GM12891 (cell line): ENCODE results near the gene CBLL2.

Experiments
- DNase-seq: peaks from one replicate; pipeline ENCODE4 v3.0.0; 2011; ENCODE audit warnings: low spot score; ENCODE audit not compliant: insufficient read length
- FAIRE-seq: peaks from 2 replicates; lab custom pipeline; 2011; peaks lifted over from hg19 to GRCh38; lab: Jason Lieb, UNC
- PAX5 ChIP-seq: IDR thresholded peaks from 2 replicates; pipeline ENCODE4 v1.6.1; 2011; ENCODE audit warnings: low read length, moderate library complexity, mild to moderate bottlenecking; ENCODE audit not compliant: insufficient read depth, severe bottlenecking
- POLR2A ChIP-seq: IDR thresholded peaks from 2 replicates; pipeline ENCODE4 v1.6.1; 2011; ENCODE audit warnings: low read depth, low read length, control low read depth
- POLR2AphosphoS5 ChIP-seq: IDR thresholded peaks from 2 replicates; pipeline ENCODE4 v1.6.1; 2011; ENCODE audit warnings: low read depth, low read length, control low read depth
- POU2F2 ChIP-seq: IDR thresholded peaks from 2 replicates; pipeline ENCODE4 v1.6.1; 2011; ENCODE audit warnings: low read depth, mild to moderate bottlenecking, control low read depth, low read length, moderate library complexity
- SPI1 ChIP-seq: IDR thresholded peaks from 2 replicates; pipeline ENCODE4 v1.6.1; 2011; ENCODE audit warnings: low read depth, low read length, control low read depth
- TAF1 ChIP-seq: IDR thresholded peaks from 2 replicates; pipeline ENCODE4 v1.6.1; 2011; ENCODE audit warnings: low read depth, low read length, control low read depth

The CBLL2 gene

GRCh38 chrX:22296871-22297270 is 24.2 kb downstream of the CBLL2 start:
- DNase-seq: no peak
- no peak for TF ChIP-seq PAX5
- no peak for TF ChIP-seq POLR2AphosphoS5
- no peak for TF ChIP-seq TAF1
- no peak for FAIRE-seq

GRCh38 chrX:22300130-22300529 is 27.4 kb downstream of the CBLL2 start:
- no peak for TF ChIP-seq TAF1
- no peak for TF ChIP-seq SPI1
- no peak for TF ChIP-seq POU2F2
- no peak for TF ChIP-seq POLR2AphosphoS5
- TF ChIP-seq PAX5: no peak
- TF ChIP-seq POLR2A: no peak
- FAIRE-seq (no peak), DNase-seq (no peak)

GRCh38 chrX:22310779-22311178 is 38.1 kb downstream of the CBLL2 start:
- TF ChIP-seq PAX5: no peak
- TF ChIP-seq POLR2AphosphoS5: no peak
- no peak for TF ChIP-seq POU2F2
- no peak for TF ChIP-seq TAF1
- TF ChIP-seq POLR2A: no peak
- no peak for TF ChIP-seq SPI1
- DNase-seq: no peak
- no peak for FAIRE-seq

GRCh38 chrX:22313766-22314165 is 41.1 kb downstream of the CBLL2 start:
- FAIRE-seq: no peak
- TF ChIP-seq PAX5 (no peak), TAF1 (no peak), POLR2AphosphoS5 (no peak), SPI1 (no peak), POLR2A (no peak), POU2F2 (no peak)
- no peak for DNase-seq

- DNase-seq: no peak
- FAIRE-seq: no peak
- TF ChIP-seq POLR2A (no peak), SPI1 (no peak), PAX5 (no peak), POLR2AphosphoS5 (no peak)
These were observed 41.5 kb downstream of the CBLL2 start for GRCh38 chrX:22314211-22314610.

GRCh38 chrX:22314692-22315091 is 42.0 kb downstream of the CBLL2 start:
- TF ChIP-seq SPI1: no peak
- no peak for FAIRE-seq
- no peak for DNase-seq

GRCh38 chrX:22315151-22315550 is 42.4 kb downstream of the CBLL2 start:
- TF ChIP-seq POU2F2: no peak

GRCh38 chrX:22320236-22320873 is 47.6 kb downstream of the CBLL2 start:
- no peak for TF ChIP-seq POU2F2
- no peak for TF ChIP-seq PAX5
- TF ChIP-seq POLR2AphosphoS5: no peak
- no peak for TF ChIP-seq POLR2A
- TF ChIP-seq TAF1: no peak
- no peak for TF ChIP-seq SPI1
- FAIRE-seq: no peak
- DNase-seq: no peak

More at GRCh38 chrX:22315151-22315550, 42.4 kb downstream of the CBLL2 start:
- no peak for DNase-seq
- no peak for FAIRE-seq

- DNase-seq (no peak), FAIRE-seq (no peak)
- TF ChIP-seq TAF1 (no peak), PAX5 (no peak), POU2F2 (no peak), POLR2A (no peak), POLR2AphosphoS5 (no peak), SPI1 (no peak)
These were observed 50.8 kb downstream of the CBLL2 start for GRCh38 chrX:22323541-22323940.
